Coronary artery (tissue), 2 donors: Measurements from ENCODE around the gene RALGPS1.

Source experiments
- DNase-seq: peaks from one replicate; pipeline ENCODE4 v3.0.0-alpha.2; 2017; ENCODE audit warnings: low spot score
- H3K27ac ChIP-seq, 2 donors: fragments of 200-600 bp; sonication (generic); one replicate each; pipeline ENCODE4 v1.5.1; 2016 to 2019
- H3K4me3 ChIP-seq: fragments of 200-600 bp; sonication (generic); 2 replicates; pipeline ENCODE4 v1.5.1; 2016; ENCODE audit warnings: mild to moderate bottlenecking, moderate library complexity
- CTCF ChIP-seq: fragments of 200-600 bp; sonication (generic); IDR thresholded peaks from one replicate; pipeline ENCODE4 v1.5.1; 2019; ENCODE audit warnings: antibody characterized with exemption

Gene RALGPS1

GRCh38 chr9:127158786-127159324, 244.3 kb downstream of the RALGPS1 start:
- TF ChIP-seq CTCF = no peak
- H3K27ac ChIP-seq = no peak overlapping the region
- DNase-seq = no peak
- no peak overlapping the region for H3K4me3 ChIP-seq

DNA sequence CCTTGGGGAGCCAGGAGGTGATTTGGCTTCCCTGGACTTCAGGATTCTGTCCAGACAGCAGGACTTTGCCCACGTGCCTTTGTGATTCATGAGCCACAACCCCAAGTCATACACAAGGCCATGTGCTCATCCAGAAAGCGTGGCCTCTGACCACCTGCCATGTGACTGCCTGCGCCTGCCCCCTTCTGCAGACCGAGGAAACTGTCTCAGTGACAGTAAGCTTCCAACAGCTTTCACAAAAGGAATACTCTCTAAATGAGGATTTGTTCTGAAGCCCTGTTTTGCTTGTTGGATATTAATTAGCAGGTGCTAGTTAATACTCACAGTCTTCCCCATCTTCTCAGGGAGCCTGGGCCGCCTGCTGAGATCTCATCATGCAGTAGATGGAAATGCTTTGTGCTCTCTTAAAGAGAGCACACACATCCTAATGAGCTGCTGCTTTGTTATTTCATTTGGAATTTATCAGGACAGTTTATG, 244.8 kb downstream of the RALGPS1 start:
- no peak for DNase-seq
- no peak for TF ChIP-seq CTCF
- no peak overlapping the region for H3K4me3 ChIP-seq
- H3K27ac ChIP-seq = no peak overlapping the region

GRCh38 chr9:127159949-127160610, 245.5 kb downstream of the RALGPS1 start:
- H3K4me3 ChIP-seq = no peak overlapping the region
- DNase-seq = peak; percentile 68
- H3K27ac ChIP-seq = no peak overlapping the region
- no peak for TF ChIP-seq CTCF

DNA sequence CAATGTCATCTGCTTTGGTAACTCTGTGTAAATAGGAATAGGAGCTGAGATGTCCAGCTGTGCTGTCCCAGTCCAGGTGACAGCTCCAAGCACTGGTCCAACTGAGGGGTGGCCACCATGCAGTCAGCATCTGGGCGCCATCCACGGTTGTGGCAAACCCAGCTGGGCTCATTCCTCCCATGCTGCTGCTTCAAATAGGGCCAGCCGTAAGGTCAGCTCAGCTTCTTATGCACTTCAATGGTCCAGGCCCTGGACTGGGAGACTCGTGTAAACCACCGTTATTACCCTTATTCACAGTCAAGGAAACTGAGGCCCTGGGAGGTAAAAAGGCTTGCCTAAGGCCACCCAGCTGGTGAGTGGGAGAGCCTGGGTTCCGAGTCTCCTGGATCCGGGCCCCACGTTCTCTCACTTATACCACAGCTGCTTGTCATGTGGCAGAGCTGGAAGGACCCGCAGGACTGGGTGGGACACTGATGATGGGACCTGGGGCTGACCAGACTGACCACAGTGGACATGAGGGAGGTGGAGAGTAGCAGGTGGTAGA, 246.6 kb downstream of the RALGPS1 start:
- TF ChIP-seq CTCF = no peak
- DNase-seq = no peak
- Histone ChIP-seq H3K4me3 (no peak overlapping the region), H3K27ac (no peak overlapping the region)

DNA sequence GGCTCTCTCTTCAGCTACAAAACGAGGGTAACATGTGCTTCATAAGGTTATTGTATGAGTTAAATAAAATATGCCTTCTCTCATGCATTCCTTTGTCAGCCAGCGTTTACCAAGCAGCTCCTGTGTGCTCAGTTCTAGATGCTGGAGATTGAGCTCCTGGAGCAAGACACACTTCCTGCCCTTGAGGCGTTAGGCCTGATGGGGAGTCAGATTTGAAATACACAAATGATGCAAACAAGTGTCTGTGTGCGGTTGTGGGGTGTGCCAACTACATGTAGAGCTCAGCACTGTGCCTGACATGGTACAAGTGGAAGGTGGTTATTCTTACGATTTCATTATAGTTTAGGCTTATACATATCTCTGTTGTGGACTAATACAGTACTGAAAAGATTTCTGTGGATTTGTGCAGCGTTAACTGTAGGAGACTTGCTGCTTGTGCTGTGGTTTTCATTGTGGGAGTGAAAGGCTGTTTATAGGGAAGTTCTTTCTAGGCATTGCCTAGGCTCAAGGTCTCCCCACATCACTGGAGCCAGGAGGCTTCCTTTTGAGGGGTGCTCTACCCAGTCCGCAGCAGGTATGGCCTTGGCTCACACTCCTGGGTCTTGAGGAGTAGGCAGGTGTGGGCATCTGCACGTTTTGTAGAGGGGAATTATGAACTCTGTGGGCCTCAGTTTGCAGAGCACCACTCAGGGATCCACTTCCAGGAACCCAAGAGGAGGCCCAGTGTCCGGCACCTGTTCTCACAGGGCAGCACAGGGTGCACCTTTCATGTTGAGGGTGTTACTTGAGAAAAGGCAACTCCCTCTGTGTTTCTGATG, 247.7 kb downstream of the RALGPS1 start:
- no peak overlapping the region for H3K27ac ChIP-seq
- TF ChIP-seq CTCF = no peak
- no peak for DNase-seq
- no peak overlapping the region for H3K4me3 ChIP-seq

GRCh38 chr9:127162864-127163365, 248.3 kb downstream of the RALGPS1 start:
- no peak for TF ChIP-seq CTCF
- DNase-seq = no peak
- Histone ChIP-seq H3K4me3 (no peak overlapping the region), H3K27ac (no peak overlapping the region)
